Small intestine (tissue), 7 donors: ENCODE results near the gene MON2. TPM values are rescaled to one million over a fixed set of nuclear protein-coding genes. Genes with fewer than 3 reads are reported as not detected.
"Not testable (repeated sequence)": the region's sequence is repeated elsewhere in the genome, so short reads cannot be mapped to it uniquely, and the experiment has no call there.

Source experiments
- DNase-seq, 2 donors: peaks; one replicate each; pipeline versions ENCODE4 v3.0.0 to v3.0.0-alpha.2; 2013
- FAIRE-seq: peaks from 2 replicates; lab custom pipeline; 2012; peaks lifted over from hg19 to GRCh38; lab: Jason Lieb, UNC
- H3K27ac ChIP-seq, 3 donors: one replicate each; pipeline ENCODE4 v1.5.1; 2013; ENCODE audit warnings: low read length in 2 of 3, mild to moderate bottlenecking in 2 of 3, control low read depth in 1 of 3, inconsistent platforms in 1 of 3, low read depth in 1 of 3, moderate library complexity in 1 of 3
- H3K27me3 ChIP-seq, 3 donors: one replicate each; pipeline ENCODE4 v1.6.1; 2013; ENCODE audit warnings: low read length in 3 of 3, inconsistent platforms in 1 of 3; ENCODE audit not compliant: control insufficient read depth in 3 of 3, insufficient read depth in 3 of 3
- H3K36me3 ChIP-seq, 3 donors: one replicate each; pipeline ENCODE4 v1.6.1; 2013; ENCODE audit warnings: low read length in 3 of 3, inconsistent platforms in 1 of 3, low read depth in 1 of 3, mild to moderate bottlenecking in 1 of 3, moderate library complexity in 1 of 3; ENCODE audit not compliant: control insufficient read depth in 3 of 3, insufficient read depth in 2 of 3
- H3K4me1 ChIP-seq, 3 donors: one replicate each; pipeline ENCODE4 v1.6.1; 2013; ENCODE audit warnings: low read length in 2 of 3, inconsistent platforms in 1 of 3, low read depth in 1 of 3, mild to moderate bottlenecking in 1 of 3, moderate library complexity in 1 of 3; ENCODE audit not compliant: control insufficient read depth in 3 of 3, insufficient read depth in 2 of 3
- H3K4me3 ChIP-seq, 3 donors: one replicate each; pipeline ENCODE4 v1.5.1; 2013; ENCODE audit warnings: low read length in 3 of 3, control low read depth in 1 of 3, inconsistent platforms in 1 of 3, low read depth in 1 of 3, mild to moderate bottlenecking in 1 of 3, moderate library complexity in 1 of 3
- H3K9me3 ChIP-seq, 2 donors: one replicate each; pipeline ENCODE4 v1.6.1; 2013; ENCODE audit warnings: low read depth in 1 of 2, low read length in 1 of 2; ENCODE audit not compliant: control insufficient read depth in 2 of 2, insufficient read depth in 1 of 2
- WGBS, 3 donors: extraction: QIAGEN DNeasy Blood & Tissue Kit; methylation state at CpG; one replicate each; pipeline ENCODE4 v1.1.7; 2013; 5-methylcytosine and 5-hydroxymethylcytosine counted together
- polyA plus RNA-seq, 4 donors: library from polyadenylated mRNA; stranded (reverse) in 3 of 4; unstranded in 1 of 4; fragments of 200-250 nt in 3 of 4; fragments of 120-200 nt in 1 of 4; gene quantifications; one replicate each; pipeline versions ENCODE4 v1.2.1 to v1.2.3, GENCODE V29; 2013
- donor health status: healthy with polysubstance abuse.
- donor health status: control.
- donor health status: control.
- donor health status: Bipolar disorder and iron deficiency.
- donor health status: healthy.

MON2 gene
- polyA plus RNA-seq, 4 donors, result 7.1 to 43.5 (median 9.3) TPM

GRCh38 chr12:62542814-62543213, 76.2 kb downstream of the MON2 start:
- FAIRE-seq (no peak), DNase-seq (no peak)
- no peak overlapping the region for H3K27ac ChIP-seq
- H3K4me3 ChIP-seq, result no peak overlapping the region
- WGBS, 3 donors, result 88 to 95% (median 93%) methylated on average over 1 of the region's 1 CpG
- H3K9me3 ChIP-seq, result no peaks in the 10 kb centered on the region
- no peaks in the 10 kb centered on the region for H3K27me3 ChIP-seq
- peaks cover 4 to 25% (median 6%) of the 10 kb centered on the region in 3 donors for H3K36me3 ChIP-seq
- H3K4me1 ChIP-seq, result no peaks in the 10 kb centered on the region

GRCh38 chr12:62543324-62543723, 76.7 kb downstream of the MON2 start:
- 94 to 100% (median 99%) methylated on average over 5 of the region's 5 CpGs for WGBS, 3 donors
- Histone ChIP-seq H3K4me3 (no peak overlapping the region), H3K27me3 (no peaks in the 10 kb centered on the region), H3K4me1 (no peaks in the 10 kb centered on the region), H3K27ac (no peak overlapping the region), H3K9me3 (no peaks in the 10 kb centered on the region), H3K36me3 (peaks cover 4 to 25% (median 6%) of the 10 kb centered on the region in 3 donors)
- no peak for DNase-seq
- FAIRE-seq, result no peak

GRCh38 chr12:62543741-62544140, 77.1 kb downstream of the MON2 start:
- WGBS, 3 donors, result 58 to 67% (median 58%) methylated on average over 3 of the region's 3 CpGs
- Histone ChIP-seq H3K4me1 (no peaks in the 10 kb centered on the region), H3K9me3 (no peaks in the 10 kb centered on the region), H3K36me3 (peaks cover 4 to 25% (median 6%) of the 10 kb centered on the region in 3 donors), H3K27me3 (no peaks in the 10 kb centered on the region), H3K27ac (no peak overlapping the region), H3K4me3 (no peak overlapping the region)
- no peak for DNase-seq
- FAIRE-seq, result no peak

- Histone ChIP-seq H3K9me3 (no peaks in the 10 kb centered on the region), H3K36me3 (peaks cover 10 to 26% (median 16%) of the 10 kb centered on the region in 3 donors), H3K27ac (peak overlapping the region in 2 of 3 donors; percentile 29 to 48), H3K4me3 (no peak overlapping the region), H3K4me1 (no peaks in the 10 kb centered on the region), H3K27me3 (no peaks in the 10 kb centered on the region)
- FAIRE-seq, result no peak
- DNase-seq, result peak; percentile 42 to 60
- 18 to 67% (median 44%) methylated on average over 5 of the region's 5 CpGs for WGBS, 3 donors
These were observed 86.4 kb downstream of the MON2 start for GRCh38 chr12:62552906-62553556.

- H3K4me3 ChIP-seq, H3K9me3 ChIP-seq, H3K27me3 ChIP-seq, FAIRE-seq, H3K27ac ChIP-seq, H3K4me1 ChIP-seq, DNase-seq: not testable (repeated sequence)
- peaks cover 5 to 25% (median 20%) of the 10 kb centered on the region in 3 donors for H3K36me3 ChIP-seq
- 95 to 100% (median 98%) methylated on average over 1 of the region's 1 CpG for WGBS, 3 donors
These were observed 92.7 kb downstream of the MON2 start for GRCh38 chr12:62559366-62559765.

GRCh38 chr12:62562846-62563245, 96.2 kb downstream of the MON2 start:
- H3K27me3 ChIP-seq, result no peaks in the 10 kb centered on the region
- 93 to 98% (median 95%) methylated on average over 2 of the region's 2 CpGs for WGBS, 3 donors
- no peak overlapping the region for H3K4me3 ChIP-seq
- FAIRE-seq (no peak), DNase-seq (no peak)
- peaks cover 0 to 11% (median 7%) of the 10 kb centered on the region in 3 donors for H3K36me3 ChIP-seq
- no peaks in the 10 kb centered on the region for H3K4me1 ChIP-seq
- H3K27ac ChIP-seq, result no peak overlapping the region
- H3K9me3 ChIP-seq, result no peaks in the 10 kb centered on the region

- Histone ChIP-seq H3K9me3 (no peaks in the 10 kb centered on the region), H3K4me3 (no peak overlapping the region), H3K27ac (no peak overlapping the region), H3K4me1 (no peaks in the 10 kb centered on the region), H3K36me3 (peaks cover 0 to 15% (median 5%) of the 10 kb centered on the region in 3 donors), H3K27me3 (no peaks in the 10 kb centered on the region)
- FAIRE-seq, result no peak
- DNase-seq, result no peak
These were observed 108.4 kb downstream of the MON2 start for GRCh38 chr12:62575036-62575435.

GRCh38 chr12:62576503-62576902, 109.9 kb downstream of the MON2 start:
- FAIRE-seq (no peak), DNase-seq (no peak)
- H3K9me3 ChIP-seq, result no peaks in the 10 kb centered on the region
- no peak overlapping the region for H3K4me3 ChIP-seq
- peaks cover 0 to 19% (median 3%) of the 10 kb centered on the region in 3 donors for H3K36me3 ChIP-seq
- no peak overlapping the region for H3K27ac ChIP-seq
- WGBS, 3 donors, result 65 to 91% (median 83%) methylated on average over 1 of the region's 1 CpG
- no peaks in the 10 kb centered on the region for H3K4me1 ChIP-seq
- H3K27me3 ChIP-seq, result no peaks in the 10 kb centered on the region

GRCh38 chr12:62578726-62579125, 112.1 kb downstream of the MON2 start:
- Histone ChIP-seq H3K27me3 (no peaks in the 10 kb centered on the region), H3K36me3 (peaks cover 0 to 17% (median 2%) of the 10 kb centered on the region in 3 donors), H3K27ac (no peak overlapping the region), H3K4me1 (no peaks in the 10 kb centered on the region), H3K4me3 (no peak overlapping the region), H3K9me3 (no peaks in the 10 kb centered on the region)
- no peak for DNase-seq
- WGBS, 3 donors, result 96 to 100% (median 96%) methylated on average over 2 of the region's 2 CpGs
- no peak for FAIRE-seq
